Activated CD8-positive, alpha-beta T cell treated with anti-CD3 and anti-CD28 coated beads, Interleukin-2, amount 10 ng/mL, durations not matched to agents 7 days and 5 days (primary cell): ENCODE data around the gene DDX25. TPM values are rescaled to one million over a fixed set of nuclear protein-coding genes. Genes with fewer than 3 reads are reported as not detected.

Experiments used
- ATAC-seq: fragments of 150-1000 bp; cut with Tn5 transposase; one replicate; pipeline ENCODE4 v1.10.0; 2021; ENCODE audit warnings: moderate library complexity
- CTCF ChIA-PET: fragments of 350-600 bp; sonication (Branson Sonifier 250); formaldehyde crosslinking; loops from one replicate; lab custom pipeline; 2021; ENCODE audit warnings: antibody characterized with exemption; lab: Charles Lee
- POLR2A ChIA-PET: fragments of 350-600 bp; sonication (Branson Sonifier 250); formaldehyde crosslinking; loops from one replicate; lab custom pipeline; 2021; ENCODE audit warnings: antibody characterized with exemption; lab: Charles Lee
- DNase-seq: peaks from one replicate; pipeline ENCODE4 v3.0.0-alpha.2; 2020
- H3K27ac Mint-ChIP-seq: one replicate; pipeline ENCODE4 v1.8.0; 2021; ENCODE audit warnings: mild to moderate bottlenecking, mixed read lengths
- H3K27me3 Mint-ChIP-seq: one replicate; pipeline ENCODE4 v1.8.0; 2021; ENCODE audit warnings: low read depth, mixed read lengths
- H3K36me3 Mint-ChIP-seq: one replicate; pipeline ENCODE4 v1.8.0; 2021; ENCODE audit warnings: low read depth, mixed read lengths
- H3K4me1 Mint-ChIP-seq: one replicate; pipeline ENCODE4 v1.8.0; 2021; ENCODE audit warnings: low read depth, mixed read lengths
- H3K4me3 Mint-ChIP-seq: one replicate; pipeline ENCODE4 v1.8.0; 2021; ENCODE audit warnings: mild to moderate bottlenecking, mixed read lengths
- H3K9me3 Mint-ChIP-seq: one replicate; pipeline ENCODE4 v1.8.0; 2022; ENCODE audit warnings: mixed read lengths; ENCODE audit not compliant: insufficient read depth
- total RNA-seq, 2 experiments: library from RNA; stranded (reverse); gene quantifications; one replicate each; pipeline ENCODE4 v1.2.3, GENCODE V29; 2021

The DDX25 gene
- total RNA-seq, 2 experiments from 2014 or later, result not detected

- DNase-seq, result peak; percentile 29
- Mint-ChIP-seq H3K36me3 (peaks cover 3% of the 10 kb centered on the region), H3K27me3 (peaks cover 8% of the 10 kb centered on the region), H3K4me3 (no peak overlapping the region), H3K4me1 (peaks cover 18% of the 10 kb centered on the region), H3K9me3 (peaks cover 4% of the 10 kb centered on the region), H3K27ac (peak overlapping the region; percentile 75)
- ChIA-PET CTCF (interaction anchor here (1.4 to 2.4 kb wide), 2 partner anchors 11 to 255 kb away, joined by 3 to 16 read pairs; no protein-coding TSS in a partner anchor), POLR2A (no interaction called here)
- ATAC-seq, result no peak
Measured at GRCh38 chr11:125938418-125938817, 34.1 kb downstream of the DDX25 start.

DNA sequence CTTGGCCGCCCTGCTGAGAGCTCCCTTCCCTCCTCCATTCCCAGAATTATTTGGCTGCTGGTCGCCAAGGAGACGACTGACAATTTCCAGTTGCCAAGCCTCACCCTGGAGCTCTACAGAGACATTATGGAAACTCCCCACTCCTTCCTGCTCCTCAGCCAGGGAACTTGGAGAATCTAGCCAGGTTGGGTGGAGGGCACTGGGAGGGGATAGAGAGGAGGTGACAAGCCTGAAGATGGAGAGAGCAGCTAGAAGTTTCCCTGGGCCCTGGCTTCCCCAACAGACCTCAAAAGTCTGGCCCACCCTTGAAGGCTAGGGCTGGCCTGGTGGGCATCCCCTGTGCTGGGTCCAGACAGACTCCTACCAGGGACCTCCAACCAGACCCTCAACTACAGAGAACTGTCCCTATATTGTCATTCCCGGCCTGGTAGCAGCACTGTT, 34.8 kb downstream of the DDX25 start:
- POLR2A ChIA-PET, result no interaction called here
- H3K4me3 Mint-ChIP-seq, result no peak overlapping the region
- H3K36me3 Mint-ChIP-seq, result peaks cover 3% of the 10 kb centered on the region
- CTCF ChIA-PET, result interaction anchor here (1.4 to 2.4 kb wide), 2 partner anchors 11 to 255 kb away, joined by 3 to 16 read pairs; no protein-coding TSS in a partner anchor
- peaks cover 15% of the 10 kb centered on the region for H3K4me1 Mint-ChIP-seq
- H3K27me3 Mint-ChIP-seq, result peaks cover 8% of the 10 kb centered on the region
- peak overlapping the region; percentile 49 for H3K27ac Mint-ChIP-seq
- no peak for DNase-seq
- ATAC-seq, result no peak
- peaks cover 4% of the 10 kb centered on the region for H3K9me3 Mint-ChIP-seq

- ChIA-PET CTCF (interaction anchor here (4.1 kb wide), 1 partner anchor 253 kb away, joined by 32 read pairs; no protein-coding TSS in a partner anchor), POLR2A (no interaction called here)
- Mint-ChIP-seq H3K4me3 (no peak overlapping the region), H3K36me3 (peaks cover 3% of the 10 kb centered on the region), H3K27me3 (peaks cover 7% of the 10 kb centered on the region), H3K4me1 (peaks cover 15% of the 10 kb centered on the region), H3K9me3 (peaks cover 4% of the 10 kb centered on the region), H3K27ac (no peak overlapping the region)
- DNase-seq, result no peak
- no peak for ATAC-seq
Measured at GRCh38 chr11:125940145-125940544, 35.8 kb downstream of the DDX25 start.

DNA sequence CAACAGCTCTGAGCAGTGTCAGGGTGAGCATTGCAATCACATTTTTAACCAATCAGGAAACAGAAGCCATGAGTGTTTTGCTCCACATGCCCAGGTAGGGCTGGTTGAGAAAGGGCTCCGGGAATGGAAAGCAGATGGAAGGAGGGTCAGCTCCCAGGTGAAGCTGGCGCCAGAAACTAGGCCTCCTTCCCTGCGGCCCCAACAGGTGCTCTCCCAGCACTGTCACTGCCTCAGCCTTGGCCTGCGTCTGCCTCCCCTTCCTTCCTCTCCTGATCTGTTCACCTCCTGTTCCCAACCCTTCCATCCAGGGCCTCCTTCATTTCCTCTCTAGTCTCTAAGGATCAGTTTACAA, 36.9 kb downstream of the DDX25 start:
- H3K36me3 Mint-ChIP-seq, result peaks cover 3% of the 10 kb centered on the region
- no peak overlapping the region for H3K27ac Mint-ChIP-seq
- ChIA-PET POLR2A (no interaction called here), CTCF (interaction anchor here (1.3 to 4.1 kb wide), 4 partner anchors 15 to 252 kb away, joined by 3 to 32 read pairs (median 4); no protein-coding TSS in a partner anchor)
- H3K9me3 Mint-ChIP-seq, result peaks cover 4% of the 10 kb centered on the region
- peaks cover 5% of the 10 kb centered on the region for H3K27me3 Mint-ChIP-seq
- ATAC-seq (no peak), DNase-seq (no peak)
- no peak overlapping the region for H3K4me3 Mint-ChIP-seq
- peaks cover 15% of the 10 kb centered on the region for H3K4me1 Mint-ChIP-seq

DNA sequence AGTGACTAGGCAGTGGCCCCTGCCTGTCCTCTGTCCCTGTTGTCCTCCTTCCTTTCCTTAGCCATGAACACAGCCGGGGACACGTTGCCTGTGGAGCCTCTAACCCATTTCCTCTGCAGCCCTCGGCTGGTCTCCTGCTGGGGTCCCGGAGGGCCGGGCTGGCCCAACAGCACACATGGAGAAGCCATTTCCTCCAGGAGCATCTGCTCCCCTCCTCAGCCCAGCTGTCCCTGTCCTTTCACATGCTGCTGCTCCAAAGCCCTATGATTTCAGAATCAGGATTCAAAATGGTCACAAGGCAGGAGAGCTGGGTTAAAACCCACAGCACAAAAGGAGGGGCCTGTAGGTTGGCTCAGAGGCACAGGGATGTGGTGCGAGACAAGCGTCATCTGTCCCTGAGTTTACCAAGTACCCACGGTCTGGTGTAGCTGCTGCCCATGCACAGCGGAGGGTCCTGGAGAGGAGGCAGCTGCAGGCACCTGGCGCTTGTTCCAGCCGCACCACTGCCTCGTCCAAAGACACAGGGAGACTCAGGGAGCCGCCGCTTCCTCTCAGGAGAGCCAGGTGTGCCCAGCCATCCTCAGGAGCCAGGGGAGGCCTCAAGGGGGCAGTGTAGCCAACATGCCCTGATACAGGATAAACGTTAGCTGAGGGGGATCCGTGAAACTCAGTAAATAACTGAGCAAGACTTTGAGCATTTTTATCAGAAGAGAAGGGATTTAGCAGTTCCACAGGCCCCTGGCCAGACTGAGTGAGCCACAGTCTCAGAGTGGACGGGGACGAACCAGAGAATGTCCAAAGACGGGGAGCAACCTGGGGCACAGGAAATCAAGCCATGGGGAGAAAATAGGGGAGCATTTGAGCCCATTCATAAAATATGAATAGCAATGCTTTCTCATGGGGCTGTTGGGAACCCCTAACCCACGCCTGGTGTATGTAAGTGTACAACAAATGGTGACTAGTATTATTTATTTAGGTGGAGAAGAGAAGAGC, 37.6 kb downstream of the DDX25 start:
- H3K9me3 Mint-ChIP-seq, result peaks cover 4% of the 10 kb centered on the region
- H3K27me3 Mint-ChIP-seq, result peaks cover 2% of the 10 kb centered on the region
- H3K36me3 Mint-ChIP-seq, result peaks cover 3% of the 10 kb centered on the region
- ChIA-PET POLR2A (no interaction called here), CTCF (interaction anchor here (0.9 to 4.1 kb wide), 8 partner anchors 12 to 252 kb away, joined by 3 to 32 read pairs (median 4); no protein-coding TSS in a partner anchor)
- DNase-seq (peak; percentile 67), ATAC-seq (peak; percentile 76)
- no peak overlapping the region for H3K27ac Mint-ChIP-seq
- peaks cover 15% of the 10 kb centered on the region for H3K4me1 Mint-ChIP-seq
- H3K4me3 Mint-ChIP-seq, result no peak overlapping the region

DNA sequence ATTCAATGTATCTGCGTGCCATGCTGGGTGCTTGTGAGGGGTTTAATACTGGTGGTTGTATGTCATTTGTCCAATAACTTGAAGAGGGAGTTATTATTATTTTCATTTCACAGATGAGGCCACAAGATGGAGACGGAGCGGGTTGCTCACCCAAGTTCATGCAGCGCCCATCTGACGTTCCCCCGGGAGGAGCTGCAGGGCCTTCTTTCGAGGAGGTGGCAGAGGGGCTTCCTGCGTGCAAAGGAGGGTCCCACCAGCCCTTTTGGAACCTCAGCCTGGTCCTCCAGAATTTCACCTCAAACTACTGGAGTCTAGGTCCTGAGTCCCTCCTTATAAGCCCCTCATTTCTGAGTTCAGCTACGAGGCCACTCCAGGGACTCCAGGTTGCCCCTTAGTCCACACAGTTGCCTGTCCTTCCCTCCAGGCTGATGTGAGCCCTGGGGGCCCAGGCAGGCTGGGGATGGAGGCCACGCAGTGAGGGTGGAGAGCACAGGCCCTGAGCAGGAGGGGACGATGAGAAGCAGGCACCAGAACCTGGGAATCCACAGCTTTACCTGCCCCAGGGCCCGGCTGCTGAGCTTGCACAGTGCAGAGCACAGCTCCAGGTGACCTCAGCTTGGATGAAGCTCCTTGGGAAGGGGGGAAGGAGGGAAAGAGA, 38.6 kb downstream of the DDX25 start:
- Mint-ChIP-seq H3K4me3 (no peak overlapping the region), H3K9me3 (no peaks in the 10 kb centered on the region), H3K27me3 (peaks cover 2% of the 10 kb centered on the region), H3K36me3 (peaks cover 3% of the 10 kb centered on the region), H3K4me1 (peaks cover 14% of the 10 kb centered on the region), H3K27ac (no peak overlapping the region)
- ATAC-seq (no peak), DNase-seq (no peak)
- ChIA-PET CTCF (interaction anchor here (1.1 to 4.1 kb wide), 6 partner anchors 11 to 255 kb away, joined by 3 to 32 read pairs (median 4); no protein-coding TSS in a partner anchor), POLR2A (no interaction called here)

GRCh38 chr11:125943661-125944349, 39.5 kb downstream of the DDX25 start:
- POLR2A ChIA-PET, result no interaction called here
- Mint-ChIP-seq H3K4me3 (no peak overlapping the region), H3K4me1 (peaks cover 5% of the 10 kb centered on the region), H3K9me3 (no peaks in the 10 kb centered on the region), H3K36me3 (peaks cover 2% of the 10 kb centered on the region), H3K27me3 (peaks cover 2% of the 10 kb centered on the region), H3K27ac (no peak overlapping the region)
- DNase-seq, result no peak
- CTCF ChIA-PET, result interaction anchor here (1.1 to 4.1 kb wide), 5 partner anchors 9 to 254 kb away, joined by 3 to 32 read pairs (median 5); no protein-coding TSS in a partner anchor
- ATAC-seq, result no peak

DNA sequence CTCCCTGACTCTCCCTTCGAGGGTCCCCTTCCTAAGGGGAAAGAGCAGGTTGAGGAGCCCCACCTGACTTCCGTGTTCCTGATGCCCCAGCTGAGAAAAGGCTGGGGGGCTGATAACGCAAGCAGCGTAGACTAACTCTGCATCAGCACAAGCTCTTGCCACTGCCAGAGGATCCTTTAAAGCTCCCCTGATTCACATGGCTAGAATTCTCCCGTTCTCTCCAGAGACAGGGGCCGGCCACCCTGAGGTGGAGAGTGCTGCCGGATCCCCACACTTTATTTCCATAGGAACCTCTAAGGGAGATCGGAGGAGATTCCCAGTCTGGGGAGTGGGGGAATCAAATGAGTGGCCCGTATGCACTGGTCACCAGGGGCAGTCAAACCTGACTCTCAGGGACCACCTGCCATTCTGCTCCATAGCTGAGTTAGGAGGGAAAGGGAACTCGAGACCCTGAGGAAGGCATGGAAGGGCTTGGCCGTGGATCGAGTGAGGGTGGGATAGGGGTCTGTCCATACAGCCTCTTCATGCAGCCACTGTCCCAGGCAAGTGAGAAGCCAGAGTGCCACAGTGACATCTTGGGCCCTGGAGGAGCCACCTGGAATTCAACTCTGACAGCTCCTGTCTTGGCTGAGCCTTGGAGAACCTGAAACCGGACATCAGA, 40.2 kb downstream of the DDX25 start:
- ChIA-PET POLR2A (no interaction called here), CTCF (interaction anchor here (1.2 to 2.0 kb wide), 2 partner anchors 10 to 249 kb away, joined by 3 to 5 read pairs; no protein-coding TSS in a partner anchor)
- Mint-ChIP-seq H3K27ac (no peak overlapping the region), H3K4me1 (peaks cover 2% of the 10 kb centered on the region), H3K4me3 (no peak overlapping the region), H3K9me3 (no peaks in the 10 kb centered on the region), H3K27me3 (peaks cover 2% of the 10 kb centered on the region), H3K36me3 (no peaks in the 10 kb centered on the region)
- no peak for ATAC-seq
- no peak for DNase-seq

DNA sequence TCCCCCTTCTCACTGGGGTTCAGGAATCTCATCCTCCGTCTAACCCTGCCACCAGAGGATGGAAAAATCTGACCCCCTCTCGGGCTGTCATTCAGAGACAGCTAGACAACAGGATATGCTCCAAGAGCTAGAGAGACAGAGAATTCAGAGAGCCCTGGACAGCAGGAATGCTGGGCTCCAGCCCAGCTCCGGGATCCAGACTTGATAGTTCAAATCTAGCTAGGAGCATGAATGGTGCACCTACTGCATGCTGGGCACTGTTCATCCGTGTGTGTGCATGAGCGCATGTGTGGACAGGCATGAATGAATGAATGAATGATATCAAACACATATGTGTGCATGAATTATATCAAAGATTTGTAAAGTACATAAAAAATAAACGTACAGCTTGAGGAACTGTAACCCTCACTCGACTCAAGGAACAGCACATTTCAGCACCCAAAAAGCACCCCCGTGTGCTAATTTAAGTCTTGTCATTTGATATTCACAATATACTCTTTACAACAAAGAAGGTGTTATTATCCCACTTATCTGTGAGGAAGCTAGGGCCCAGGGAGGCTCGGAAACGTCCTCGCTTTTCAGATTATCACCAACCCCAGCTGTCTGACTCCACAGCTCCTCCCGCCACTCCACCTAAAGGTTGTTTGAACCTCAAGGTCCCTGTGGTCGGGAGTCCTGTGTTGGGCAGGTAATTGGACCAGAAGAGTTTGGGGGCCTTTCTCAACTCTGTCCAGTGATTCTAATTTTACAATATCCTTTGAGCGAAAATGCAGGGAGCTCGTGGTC, 40.9 kb downstream of the DDX25 start:
- POLR2A ChIA-PET, result no interaction called here
- Mint-ChIP-seq H3K36me3 (no peaks in the 10 kb centered on the region), H3K27ac (no peak overlapping the region), H3K4me3 (no peak overlapping the region), H3K9me3 (no peaks in the 10 kb centered on the region), H3K4me1 (peaks cover 2% of the 10 kb centered on the region), H3K27me3 (peaks cover 2% of the 10 kb centered on the region)
- CTCF ChIA-PET, result interaction anchor here (1.2 to 2.0 kb wide), 2 partner anchors 10 to 248 kb away, joined by 3 to 5 read pairs; no protein-coding TSS in a partner anchor
- DNase-seq, result no peak
- ATAC-seq, result no peak

DNA sequence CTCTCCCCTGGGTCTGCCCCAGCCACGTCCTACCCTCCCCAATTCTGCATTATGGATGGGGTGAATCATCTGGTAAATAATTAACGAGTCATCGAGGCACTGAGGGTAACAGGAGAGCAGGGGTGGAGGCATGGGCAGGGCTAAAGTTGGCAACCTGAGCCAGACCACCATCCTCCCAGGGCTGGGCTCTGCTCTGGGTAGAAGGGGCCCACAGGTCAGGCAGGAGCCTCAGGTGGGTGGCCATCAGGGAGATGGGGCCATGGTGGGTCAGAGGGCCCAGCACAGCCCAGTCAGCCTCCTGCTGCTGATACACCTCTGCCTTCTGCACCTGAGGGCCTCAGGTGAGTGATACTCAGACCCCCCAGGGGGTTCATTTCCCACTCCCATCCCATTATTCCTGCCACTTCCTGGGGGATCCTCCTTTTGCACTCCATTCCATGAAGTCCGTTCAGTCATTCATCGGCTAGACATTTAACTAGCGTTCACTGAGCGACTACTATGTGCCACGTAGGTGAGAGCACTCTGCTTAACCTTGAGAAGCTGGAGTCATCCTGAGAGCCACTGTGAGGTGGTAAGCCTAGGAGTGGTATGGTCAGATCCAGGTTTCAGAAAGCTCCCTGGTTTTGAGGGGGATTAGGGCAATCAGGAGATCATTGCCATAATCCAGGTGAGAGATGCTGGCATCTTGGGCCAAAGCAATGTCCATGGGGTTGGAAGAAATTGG, 41.7 kb downstream of the DDX25 start, which contains the start of gene VSIG10L2:
Gene VSIG10L2, plus strand, starts transcription at position 248 of the 724 bp plus-strand sequence. Its CDS starts 12 bp downstream, at position 260.
- H3K4me1 Mint-ChIP-seq, result peaks cover 2% of the 10 kb centered on the region
- DNase-seq (no peak), ATAC-seq (no peak)
- no peak within 1 kb of the TSS for H3K4me3 Mint-ChIP-seq
- no peak within 1 kb of the TSS for H3K27ac Mint-ChIP-seq
- H3K36me3 Mint-ChIP-seq, result no peaks in the 10 kb centered on the region
- CTCF ChIA-PET, result interaction anchor here (2.0 kb wide), 1 partner anchor 248 kb away, joined by 5 read pairs; no protein-coding TSS in a partner anchor
- peaks cover 2% of the 10 kb centered on the region for H3K27me3 Mint-ChIP-seq
- POLR2A ChIA-PET, result no interaction called here
- H3K9me3 Mint-ChIP-seq, result no peaks in the 10 kb centered on the region
